T-cell (primary cell): ENCODE data around the gene ALB. TPM values are rescaled to one million over a fixed set of nuclear protein-coding genes. Genes with fewer than 3 reads are reported as not detected.

Experiments used
- ATAC-seq, 4 experiments: fragments of 200-7000 bp in 3 of 4; fragments of 150-1000 bp in 1 of 4; cut with Tn5 transposase; replicated peaks in 1 of 4; 1 replicate in 3 of 4; 2 replicates in 1 of 4; pipeline ENCODE4 v1.10.0; 2021; ENCODE audit warnings: moderate library complexity in 3 of 4, mild to moderate bottlenecking in 2 of 4, moderate number of reproducible peaks in 1 of 4
- CTCF ChIA-PET, 2 donors: fragments of 300-600 bp; sonication (Branson Sonifier 250); formaldehyde crosslinking; loops; one replicate each; lab custom pipeline; 2022; ENCODE audit warnings: antibody characterized with exemption in 2 of 2; lab: Charles Lee
- POLR2A ChIA-PET, 2 donors: fragments of 300-600 bp; sonication (Branson Sonifier 250); formaldehyde crosslinking; loops; one replicate each; lab custom pipeline; 2022; ENCODE audit warnings: antibody characterized with exemption in 2 of 2; lab: Charles Lee
- DNase-seq, 35 experiments: peaks; one replicate each; pipeline versions ENCODE4 v3.0.0 to v3.0.0-alpha.2; 2013 to 2023
- H3K27ac ChIP-seq: one replicate; pipeline ENCODE4 v1.5.1; 2013; ENCODE audit warnings: low read length
- H3K27me3 ChIP-seq, 2 experiments: replicated peaks in 1 of 2; 1 replicate in 1 of 2; 2 replicates in 1 of 2; pipeline versions ENCODE4 v1.6.1 to v1.7.0; 2013; ENCODE audit warnings: low read length in 1 of 2, mixed read lengths in 1 of 2; ENCODE audit not compliant: control insufficient read depth in 2 of 2, insufficient read depth in 2 of 2; ENCODE audit errors: extremely low read depth in 1 of 2
- H3K36me3 ChIP-seq, 2 donors: 1 replicate in 1 of 2; 2 replicates in 1 of 2; pipeline versions ENCODE4 v1.6.1 to v1.7.0; 2013; ENCODE audit warnings: low read length in 1 of 2; ENCODE audit not compliant: control insufficient read depth in 2 of 2, insufficient read depth in 1 of 2; ENCODE audit errors: extremely low read depth in 1 of 2
- H3K4me1 ChIP-seq, 2 experiments: 1 replicate in 1 of 2; 2 replicates in 1 of 2; pipeline versions ENCODE4 v1.6.1 to v1.7.0; 2013; ENCODE audit warnings: low read length in 2 of 2, mixed read lengths in 1 of 2; ENCODE audit not compliant: insufficient read depth in 2 of 2, control insufficient read depth in 1 of 2; ENCODE audit errors: extremely low read depth in 1 of 2
- H3K4me3 ChIP-seq, 2 donors: 1 replicate in 1 of 2; 2 replicates in 1 of 2; pipeline versions ENCODE4 v1.5.1 to v1.7.0; 2013; ENCODE audit warnings: mild to moderate bottlenecking in 2 of 2, low read length in 1 of 2, moderate library complexity in 1 of 2; ENCODE audit not compliant: control insufficient read depth in 1 of 2; ENCODE audit errors: extremely low read depth in 1 of 2
- H3K9me3 ChIP-seq: 2 replicates; pipeline ENCODE4 v1.7.0; 2013
- H3K27ac Mint-ChIP-seq, 2 donors: one replicate each; pipeline ENCODE4 v1.8.0; 2020 to 2021; ENCODE audit warnings: mild to moderate bottlenecking in 2 of 2, mixed read lengths in 2 of 2
- H3K27me3 Mint-ChIP-seq, 2 donors: one replicate each; pipeline ENCODE4 v1.8.0; 2021 to 2022; ENCODE audit warnings: mixed read lengths in 2 of 2
- H3K36me3 Mint-ChIP-seq: one replicate; pipeline ENCODE4 v1.8.0; 2021; ENCODE audit warnings: mixed read lengths
- H3K4me1 Mint-ChIP-seq, 3 donors: one replicate each; pipeline ENCODE4 v1.8.0; 2020 to 2022; ENCODE audit warnings: mixed read lengths in 3 of 3, mild to moderate bottlenecking in 1 of 3
- H3K4me3 Mint-ChIP-seq, 3 donors: one replicate each; pipeline ENCODE4 v1.8.0; 2020 to 2022; ENCODE audit warnings: mild to moderate bottlenecking in 3 of 3, mixed read lengths in 3 of 3, moderate library complexity in 3 of 3
- H3K9me3 Mint-ChIP-seq, 3 donors: one replicate each; pipeline ENCODE4 v1.8.0; 2020 to 2022; ENCODE audit warnings: mixed read lengths in 3 of 3
- WGBS: methylation state at CpG from one replicate; pipeline ENCODE4 v1.1.5; 2013; ENCODE audit warnings: missing lambda C conversion rate; ENCODE audit not compliant: insufficient coverage; 5-methylcytosine and 5-hydroxymethylcytosine counted together
- total RNA-seq, 35 experiments: library from RNA in 6 of 35; stranded (reverse) in 6 of 35; fragments of 120-200 nt in 1 of 35; gene quantifications; one replicate each; pipeline versions ENCODE4 v1.2.1 to v1.2.4 and lab custom pipeline; 2013 to 2026

The ALB gene
- total RNA-seq, 5 donors from 2014 or later (not counting 1 experiment from before 2014, with no cell fraction given), result 30.4 to 58.6 (median 33.6) TPM; not detected in 2

DNA sequence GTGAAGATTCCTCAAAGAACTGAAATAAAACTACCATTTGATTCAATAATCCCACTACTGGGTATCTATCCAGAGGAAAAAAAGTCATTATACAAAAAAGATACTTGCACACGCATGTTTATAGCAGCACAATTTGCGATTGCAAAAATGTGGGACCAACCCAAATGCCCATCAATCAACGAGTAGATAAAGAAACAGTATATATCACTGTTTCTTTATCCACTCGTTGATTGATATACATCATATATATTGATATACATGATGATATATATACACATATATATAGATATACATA is 18.3 kb downstream of the ALB start:
- Mint-ChIP-seq H3K27me3 (peaks cover 0 to 3% of the 10 kb centered on the region in 2 donors), H3K36me3 (no peaks in the 10 kb centered on the region), H3K9me3 (no peaks in the 10 kb centered on the region), H3K4me1 (no peaks in the 10 kb centered on the region), H3K4me3 (no peak overlapping the region), H3K27ac (no peak overlapping the region)
- no peak for ATAC-seq
- DNase-seq, result no peak
- Histone ChIP-seq H3K27ac (no peak overlapping the region), H3K27me3 (no peaks in the 10 kb centered on the region), H3K4me3 (no peak overlapping the region), H3K4me1 (no peaks in the 10 kb centered on the region), H3K9me3 (no peaks in the 10 kb centered on the region), H3K36me3 (no peaks in the 10 kb centered on the region)
- ChIA-PET CTCF (no interaction called here), POLR2A (no interaction called here)
- WGBS, result no CpG with 5 or more reads among the region's 4 CpGs

GRCh38 chr4:73423184-73423583 is 19.1 kb downstream of the ALB start:
- CTCF ChIA-PET, result no interaction called here
- H3K27me3 ChIP-seq, result no peaks in the 10 kb centered on the region

DNA sequence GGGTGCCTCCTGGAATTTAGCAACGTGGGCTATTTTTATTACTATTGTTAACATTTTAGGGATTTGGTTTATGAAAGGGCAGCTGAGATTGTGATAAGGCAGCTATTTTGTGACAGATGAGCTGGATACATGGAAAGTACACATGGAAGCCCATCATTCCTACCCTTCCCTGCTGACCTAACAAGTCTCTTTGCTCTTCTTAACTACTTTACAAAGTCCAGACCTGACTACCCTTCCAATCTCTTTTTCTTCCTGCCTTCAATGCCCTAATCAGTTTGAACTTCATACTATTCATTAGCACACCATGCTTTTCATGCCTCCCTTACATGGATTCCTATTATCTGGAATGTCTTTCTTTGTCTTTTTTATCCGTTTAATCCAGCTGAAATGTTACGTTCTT is 22.6 kb downstream of the ALB start:
- ATAC-seq, result no peak
- Mint-ChIP-seq H3K9me3 (no peaks in the 10 kb centered on the region), H3K4me1 (no peaks in the 10 kb centered on the region), H3K4me3 (no peak overlapping the region), H3K27ac (no peak overlapping the region), H3K36me3 (no peaks in the 10 kb centered on the region), H3K27me3 (no peaks in the 10 kb centered on the region)
- CTCF ChIA-PET, result no interaction called here
- Histone ChIP-seq H3K36me3 (no peaks in the 10 kb centered on the region), H3K27ac (no peak overlapping the region), H3K9me3 (no peaks in the 10 kb centered on the region), H3K4me1 (no peaks in the 10 kb centered on the region), H3K27me3 (no peaks in the 10 kb centered on the region), H3K4me3 (no peak overlapping the region)
- no peak for DNase-seq
- WGBS, result no CpG with 5 or more reads among the region's 3 CpGs
- POLR2A ChIA-PET, result no interaction called here

More at GRCh38 chr4:73423184-73423583, 19.1 kb downstream of the ALB start:
- Mint-ChIP-seq H3K36me3 (no peaks in the 10 kb centered on the region), H3K4me3 (no peak overlapping the region), H3K27me3 (peaks cover 0 to 3% of the 10 kb centered on the region in 2 donors), H3K9me3 (no peaks in the 10 kb centered on the region), H3K4me1 (no peaks in the 10 kb centered on the region), H3K27ac (no peak overlapping the region)
- H3K9me3 ChIP-seq, result no peaks in the 10 kb centered on the region
- H3K36me3 ChIP-seq, result no peaks in the 10 kb centered on the region
- no peaks in the 10 kb centered on the region for H3K4me1 ChIP-seq
- no peak overlapping the region for H3K27ac ChIP-seq
- DNase-seq (no peak), ATAC-seq (no peak)
- no peak overlapping the region for H3K4me3 ChIP-seq
- POLR2A ChIA-PET, result no interaction called here

GRCh38 chr4:73429118-73429517 is 25.0 kb downstream of the ALB start:
- DNase-seq (no peak), ATAC-seq (no peak)
- Histone ChIP-seq H3K4me3 (no peak overlapping the region), H3K27me3 (no peaks in the 10 kb centered on the region), H3K36me3 (no peaks in the 10 kb centered on the region), H3K9me3 (no peaks in the 10 kb centered on the region), H3K27ac (no peak overlapping the region), H3K4me1 (no peaks in the 10 kb centered on the region)
- no peaks in the 10 kb centered on the region for H3K36me3 Mint-ChIP-seq
- ChIA-PET CTCF (no interaction called here), POLR2A (no interaction called here)
- H3K4me1 Mint-ChIP-seq, result no peaks in the 10 kb centered on the region
- no CpG with 5 or more reads among the region's 2 CpGs for WGBS
- H3K9me3 Mint-ChIP-seq, result no peaks in the 10 kb centered on the region
- no peak overlapping the region for H3K4me3 Mint-ChIP-seq
- no peaks in the 10 kb centered on the region for H3K27me3 Mint-ChIP-seq
- no peak overlapping the region for H3K27ac Mint-ChIP-seq

GRCh38 chr4:73429826-73430587 is 25.9 kb downstream of the ALB start:
- H3K36me3 Mint-ChIP-seq, result no peaks in the 10 kb centered on the region
- DNase-seq, result no peak
- H3K4me1 Mint-ChIP-seq, result no peaks in the 10 kb centered on the region
- Histone ChIP-seq H3K27me3 (no peaks in the 10 kb centered on the region), H3K27ac (no peak overlapping the region), H3K4me1 (no peaks in the 10 kb centered on the region), H3K36me3 (no peaks in the 10 kb centered on the region), H3K9me3 (no peaks in the 10 kb centered on the region), H3K4me3 (no peak overlapping the region)
- no peak overlapping the region for H3K4me3 Mint-ChIP-seq
- CTCF ChIA-PET, result no interaction called here
- POLR2A ChIA-PET, result no interaction called here
- WGBS, result no CpG with 5 or more reads among the region's 2 CpGs
- no peak overlapping the region for H3K27ac Mint-ChIP-seq
- no peaks in the 10 kb centered on the region for H3K9me3 Mint-ChIP-seq
- H3K27me3 Mint-ChIP-seq, result no peaks in the 10 kb centered on the region
- ATAC-seq, result no peak

- Histone ChIP-seq H3K4me1 (no peaks in the 10 kb centered on the region), H3K27me3 (no peaks in the 10 kb centered on the region), H3K4me3 (no peak overlapping the region), H3K9me3 (no peaks in the 10 kb centered on the region), H3K27ac (no peak overlapping the region), H3K36me3 (no peaks in the 10 kb centered on the region)
- no peaks in the 10 kb centered on the region for H3K36me3 Mint-ChIP-seq
- peaks cover under 1 to 3% of the 10 kb centered on the region in 2 donors for H3K27me3 Mint-ChIP-seq
- H3K4me3 Mint-ChIP-seq, result no peak overlapping the region
- H3K27ac Mint-ChIP-seq, result no peak overlapping the region
- DNase-seq, result no peak
- no CpG with 5 or more reads among the region's 1 CpG for WGBS
- ChIA-PET CTCF (no interaction called here), POLR2A (no interaction called here)
- no peak for ATAC-seq
- H3K9me3 Mint-ChIP-seq, result no peaks in the 10 kb centered on the region
- H3K4me1 Mint-ChIP-seq, result no peaks in the 10 kb centered on the region
Measured at GRCh38 chr4:73431813-73432168, 27.7 kb downstream of the ALB start.
